ENCODE results near the gene IDI1.
A peak's percentile ranks its signal among the peaks of the same experiment; 100 is the strongest.

Gene IDI1

DNA sequence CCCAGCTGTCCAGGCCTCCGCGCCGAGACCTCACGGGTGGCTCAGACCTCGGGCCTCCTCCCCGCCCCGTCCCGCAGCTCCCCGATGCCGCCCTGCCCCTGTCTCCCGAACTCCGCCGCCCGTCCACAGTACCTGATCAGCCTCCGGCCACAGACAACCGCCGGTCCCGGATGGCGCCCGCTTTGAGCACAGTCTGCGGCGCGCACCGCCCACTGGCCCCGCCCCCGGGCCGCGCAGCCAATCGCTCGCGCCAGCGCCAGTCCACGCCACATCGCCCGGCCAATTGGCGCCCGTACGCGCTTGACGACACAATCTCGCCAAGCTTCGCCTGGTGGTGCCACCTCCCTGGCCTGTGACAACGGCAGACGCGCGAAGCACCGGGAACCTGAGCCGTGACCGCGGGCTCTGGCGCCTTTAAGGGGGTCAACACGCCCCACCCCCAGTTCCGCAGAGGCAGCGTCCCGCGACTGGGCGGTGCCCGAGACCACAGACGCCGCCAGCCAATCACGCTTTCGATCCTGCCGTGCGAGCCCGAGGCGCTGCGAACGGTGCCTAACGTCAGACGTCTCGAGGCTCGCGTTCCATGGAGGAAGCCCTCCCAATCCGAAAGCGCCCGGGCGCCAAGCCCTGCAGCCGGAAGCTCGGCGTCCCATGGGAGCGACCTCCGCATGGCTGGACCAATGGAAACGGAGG is at the start of gene IDI1:
Gene IDI1, minus strand, starts transcription at position 388 of the 693 bp plus-strand sequence. Its CDS starts 116 bp downstream, at position 272.
- peak; percentile 95 for DNase-seq
- no peaks in the 10 kb centered on the region for H3K9me3 Mint-ChIP-seq
- ATAC-seq = peak; percentile 88
- H3K27ac Mint-ChIP-seq = peak within 1 kb of the TSS; percentile 95
- H3K4me1 Mint-ChIP-seq = peaks cover 68% of the 10 kb centered on the region
- H3K4me3 Mint-ChIP-seq = peak within 1 kb of the TSS; percentile 96
- peaks cover 54% of the 10 kb centered on the region for H3K36me3 Mint-ChIP-seq (ENCODE audit: low read depth)
- H3K27me3 Mint-ChIP-seq = no peaks in the 10 kb centered on the region

DNA sequence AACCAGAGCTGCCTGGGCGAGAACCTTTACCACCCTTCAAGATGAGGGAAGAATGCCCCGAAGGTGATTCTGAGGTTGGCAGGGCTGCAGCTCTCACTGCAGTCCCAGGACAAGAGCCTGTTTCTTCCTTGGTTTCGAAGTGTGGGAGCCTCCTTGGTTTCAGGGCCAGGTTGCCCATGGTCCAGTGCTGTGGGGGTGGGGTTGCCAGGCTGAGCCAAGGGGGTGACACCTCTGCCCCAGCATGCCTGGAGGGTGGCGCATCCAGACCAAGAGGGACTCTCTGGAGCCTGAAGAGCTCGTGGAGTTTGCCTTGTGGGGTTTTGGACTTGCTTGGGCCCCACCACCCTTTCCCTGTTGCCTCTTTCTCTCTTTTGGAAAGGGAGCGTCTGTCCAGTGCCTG is 48.5 kb upstream of the IDI1 start:
- DNase-seq = no peak
- no peaks in the 10 kb centered on the region for H3K27me3 Mint-ChIP-seq
- H3K4me1 Mint-ChIP-seq = peaks cover 23% of the 10 kb centered on the region
- H3K9me3 Mint-ChIP-seq = no peaks in the 10 kb centered on the region
- ATAC-seq = no peak
- peaks cover 31% of the 10 kb centered on the region for H3K36me3 Mint-ChIP-seq (ENCODE audit: low read depth)
- H3K4me3 Mint-ChIP-seq = no peak overlapping the region
- H3K27ac Mint-ChIP-seq = no peak overlapping the region

DNA sequence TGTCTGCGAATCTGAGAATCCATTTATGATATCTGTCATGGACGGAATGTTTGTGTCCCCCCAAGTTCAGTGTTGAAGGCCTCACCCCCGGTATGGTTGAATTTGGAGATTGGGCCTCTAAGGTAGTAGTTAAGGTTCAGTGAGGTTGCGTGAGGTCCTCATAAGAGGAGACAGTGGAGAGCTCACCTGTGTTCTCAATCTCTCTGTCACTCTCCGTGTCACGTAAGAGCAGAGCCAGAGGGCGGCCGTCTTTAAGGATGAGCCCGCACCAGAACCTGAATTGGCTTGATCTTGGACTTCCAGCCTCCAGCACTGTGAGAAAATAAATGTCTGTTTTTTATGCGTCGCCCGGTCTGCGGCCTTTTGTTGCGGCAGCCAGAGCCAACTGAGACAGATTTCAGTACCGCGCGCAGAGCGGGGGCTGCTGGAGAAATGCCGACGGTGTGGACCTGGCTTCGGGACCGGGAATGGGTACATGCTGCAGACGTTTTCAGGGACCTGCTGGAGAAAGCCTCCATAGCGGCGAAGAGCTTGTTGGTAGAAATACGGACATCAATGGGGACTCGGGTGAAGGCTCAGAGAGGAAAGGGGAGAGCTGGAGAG is 47.5 kb upstream of the IDI1 start:
- no peak for DNase-seq
- H3K27ac Mint-ChIP-seq = no peak overlapping the region
- H3K27me3 Mint-ChIP-seq = no peaks in the 10 kb centered on the region
- ATAC-seq = no peak
- H3K9me3 Mint-ChIP-seq = no peaks in the 10 kb centered on the region
- peaks cover 20% of the 10 kb centered on the region for H3K36me3 Mint-ChIP-seq (ENCODE audit: low read depth)
- peaks cover 14% of the 10 kb centered on the region for H3K4me1 Mint-ChIP-seq
- no peak overlapping the region for H3K4me3 Mint-ChIP-seq

DNA sequence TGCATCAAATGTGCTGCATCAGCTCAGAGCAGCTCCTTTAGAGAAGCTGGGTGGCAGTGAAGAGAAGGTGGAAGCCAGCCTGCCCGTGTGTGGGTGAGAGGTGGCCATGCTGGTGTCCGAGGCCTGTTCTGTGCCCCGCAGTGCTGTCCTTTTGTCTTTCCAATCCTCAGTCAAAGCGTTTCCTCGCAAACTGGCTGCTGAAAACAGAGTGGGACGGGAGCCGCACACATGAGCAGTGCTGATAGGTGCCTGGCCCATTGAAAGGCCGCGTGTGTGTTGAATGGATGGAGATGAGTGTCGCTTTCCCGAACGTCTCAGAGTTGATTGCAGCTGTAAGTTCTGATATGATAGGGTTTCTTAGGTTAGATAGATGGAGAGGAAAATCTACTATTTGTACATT is 46.6 kb upstream of the IDI1 start:
- no peaks in the 10 kb centered on the region for H3K9me3 Mint-ChIP-seq
- no peak overlapping the region for H3K27ac Mint-ChIP-seq
- H3K4me3 Mint-ChIP-seq = no peak overlapping the region
- peaks cover 21% of the 10 kb centered on the region for H3K36me3 Mint-ChIP-seq (ENCODE audit: low read depth)
- H3K4me1 Mint-ChIP-seq = peaks cover 10% of the 10 kb centered on the region
- ATAC-seq = no peak
- no peak for DNase-seq
- no peaks in the 10 kb centered on the region for H3K27me3 Mint-ChIP-seq

DNA sequence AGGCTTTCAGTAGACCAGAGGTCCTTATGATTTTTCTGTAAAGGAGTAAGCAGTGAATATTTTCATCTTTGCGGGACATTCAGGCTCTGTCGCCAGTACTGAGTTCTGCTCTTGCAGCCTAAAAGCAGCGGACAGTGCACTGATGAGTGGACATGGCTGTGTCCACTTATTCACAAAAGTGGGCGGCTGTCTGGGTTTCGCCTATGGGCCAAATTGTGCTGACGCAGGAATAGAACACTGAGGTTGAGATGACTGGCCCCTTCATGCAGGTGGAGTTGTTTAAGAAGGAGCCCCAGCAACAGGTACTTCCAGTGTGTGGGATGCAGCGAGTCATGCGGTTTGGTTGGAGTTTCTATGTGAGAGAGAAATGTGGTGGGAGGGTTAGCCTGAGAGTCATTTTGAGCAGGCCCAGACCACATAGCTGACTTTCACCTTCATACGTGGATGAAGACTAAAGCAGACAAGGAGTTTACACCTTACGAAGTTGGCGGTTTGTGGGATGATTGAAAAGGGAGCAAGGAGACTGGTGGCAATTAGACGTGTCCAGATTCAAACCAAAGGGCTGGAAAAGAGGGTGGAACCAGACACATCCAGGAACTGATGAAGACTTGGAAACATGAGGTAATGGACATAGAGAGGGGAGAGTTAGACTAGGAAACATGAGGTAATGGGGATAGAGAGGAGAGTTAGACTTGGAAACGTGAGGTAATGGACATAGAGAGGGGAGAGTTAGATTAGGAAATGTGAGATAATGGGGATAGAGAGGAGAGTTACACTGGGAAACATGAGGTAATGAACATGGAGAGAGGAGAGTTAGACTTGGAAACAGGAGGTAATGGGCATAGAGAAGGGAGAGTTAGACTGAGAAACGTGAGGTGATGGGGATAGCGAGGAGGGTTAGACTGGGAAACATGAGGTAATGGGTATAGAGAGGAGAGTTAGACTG is 45.5 kb upstream of the IDI1 start:
- peak; percentile 68 for DNase-seq
- Mint-ChIP-seq H3K4me3 (no peak overlapping the region), H3K9me3 (no peaks in the 10 kb centered on the region), H3K27ac (no peak overlapping the region), H3K27me3 (no peaks in the 10 kb centered on the region), H3K36me3 (ENCODE audit: low read depth) (peaks cover 20% of the 10 kb centered on the region), H3K4me1 (peaks cover 5% of the 10 kb centered on the region)
- ATAC-seq = peak; percentile 95

DNA sequence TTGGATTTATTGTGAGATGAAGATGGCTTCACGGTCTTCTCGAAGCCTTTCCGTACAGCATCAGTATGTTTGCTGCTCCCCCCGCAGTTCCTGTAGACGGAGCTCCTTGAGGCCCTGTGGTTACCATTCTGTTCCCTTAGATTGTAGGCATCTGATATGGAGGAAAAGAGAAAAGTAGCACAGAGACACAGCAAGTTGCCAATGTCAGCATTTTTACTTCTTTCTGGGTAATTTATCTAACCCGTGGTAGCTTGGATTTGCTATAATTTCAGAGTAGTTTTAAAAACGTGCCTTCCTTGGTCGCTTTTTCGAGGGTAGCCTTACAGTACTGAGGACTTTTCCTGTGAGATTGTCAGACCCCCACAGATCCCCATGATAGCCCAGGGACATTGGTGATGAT is 44.8 kb upstream of the IDI1 start:
- Mint-ChIP-seq H3K27me3 (no peaks in the 10 kb centered on the region), H3K4me1 (peaks cover 1% of the 10 kb centered on the region), H3K4me3 (no peak overlapping the region), H3K9me3 (no peaks in the 10 kb centered on the region), H3K27ac (no peak overlapping the region), H3K36me3 (ENCODE audit: low read depth) (peaks cover 17% of the 10 kb centered on the region)
- DNase-seq = no peak
- ATAC-seq = no peak

DNA sequence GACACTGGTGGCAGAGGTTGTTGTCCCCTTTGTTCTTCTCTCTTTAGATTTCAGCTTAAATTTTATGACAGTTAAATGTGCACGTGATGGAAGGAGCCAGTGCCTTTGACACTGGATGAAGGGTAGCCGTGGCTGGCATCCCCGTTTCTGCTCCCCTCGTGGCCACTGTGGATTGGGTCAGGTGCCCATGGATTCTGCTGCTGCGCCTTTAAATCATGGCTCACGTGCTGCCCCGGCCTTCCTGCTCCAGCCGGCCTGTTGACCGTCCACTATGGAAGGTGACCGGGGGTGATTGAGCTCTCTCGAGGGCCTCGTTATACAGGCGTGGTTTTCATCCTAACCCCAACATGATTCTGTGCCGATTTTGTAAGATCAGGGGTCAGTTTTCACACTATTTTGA is 41.8 kb upstream of the IDI1 start:
- H3K36me3 Mint-ChIP-seq (ENCODE audit: low read depth) = peaks cover 29% of the 10 kb centered on the region

DNA sequence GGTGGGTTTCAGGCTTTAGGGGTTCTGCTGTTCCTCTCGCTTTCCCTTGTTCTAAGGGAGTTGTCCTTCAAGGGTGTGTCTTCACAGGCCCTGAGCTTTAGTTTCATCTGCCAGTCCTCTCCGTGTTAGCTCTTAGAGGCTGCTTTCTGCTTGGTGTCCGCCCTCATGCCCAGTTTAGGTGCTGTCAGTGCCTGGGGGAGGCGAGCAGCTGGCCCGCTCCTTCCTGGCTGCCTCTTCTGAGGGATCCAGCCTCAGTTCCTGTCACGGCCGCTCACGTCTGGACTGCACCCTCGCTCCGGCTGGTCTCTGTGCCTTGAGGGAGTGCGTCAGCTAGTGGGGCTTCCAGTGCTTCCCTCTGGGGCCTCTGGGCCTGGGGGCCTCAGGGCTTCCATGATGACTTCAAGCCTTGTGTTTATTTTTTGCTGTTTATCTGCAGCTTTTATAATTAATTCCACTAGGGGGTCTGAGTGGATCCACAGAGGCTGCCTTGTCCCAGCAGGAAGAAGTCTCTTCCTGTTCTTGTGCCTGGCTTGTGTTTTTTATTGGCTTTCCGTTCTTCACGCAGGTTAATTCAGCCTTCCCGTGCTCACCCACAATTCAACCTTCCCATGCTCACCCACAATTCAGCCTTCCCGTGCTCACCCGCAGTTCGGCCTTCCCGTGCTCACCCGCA is 40.2 kb upstream of the IDI1 start:
- H3K27me3 Mint-ChIP-seq = no peaks in the 10 kb centered on the region
- peaks cover 5% of the 10 kb centered on the region for H3K4me1 Mint-ChIP-seq
- no peaks in the 10 kb centered on the region for H3K9me3 Mint-ChIP-seq
- H3K36me3 Mint-ChIP-seq (ENCODE audit: low read depth) = peaks cover 37% of the 10 kb centered on the region
- H3K4me3 Mint-ChIP-seq = no peak overlapping the region
- ATAC-seq = no peak
- DNase-seq = no peak
- H3K27ac Mint-ChIP-seq = no peak overlapping the region

More for the DNA sequence above, 41.8 kb upstream of the IDI1 start:
- Mint-ChIP-seq H3K4me3 (no peak overlapping the region), H3K27me3 (no peaks in the 10 kb centered on the region), H3K27ac (no peak overlapping the region), H3K9me3 (no peaks in the 10 kb centered on the region), H3K4me1 (peaks cover 5% of the 10 kb centered on the region)
- DNase-seq (no peak), ATAC-seq (no peak)

DNA sequence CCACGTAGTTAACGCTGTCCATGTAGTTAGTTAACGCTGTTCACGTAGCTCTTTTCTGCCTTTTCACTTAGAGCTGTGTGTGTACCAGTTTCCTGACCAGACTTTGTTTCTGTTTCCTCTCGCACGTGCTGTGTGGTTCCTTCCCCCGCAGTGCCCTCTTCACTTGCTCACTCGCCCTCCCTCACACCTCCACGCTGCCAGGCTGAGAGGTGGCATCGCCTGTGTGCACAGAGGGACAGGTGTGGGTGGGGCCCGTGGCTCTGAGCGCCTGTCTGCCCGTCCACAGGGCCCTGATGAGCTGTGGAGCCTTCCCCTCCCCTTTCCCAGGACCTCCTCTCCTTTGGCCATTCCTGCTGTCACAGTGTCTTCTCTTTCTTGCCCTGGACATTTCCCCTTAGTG is 37.9 kb upstream of the IDI1 start:
- Mint-ChIP-seq H3K4me1 (peaks cover 4% of the 10 kb centered on the region), H3K36me3 (ENCODE audit: low read depth) (peaks cover 47% of the 10 kb centered on the region), H3K4me3 (no peak overlapping the region), H3K9me3 (no peaks in the 10 kb centered on the region), H3K27me3 (no peaks in the 10 kb centered on the region), H3K27ac (no peak overlapping the region)
- ATAC-seq (no peak), DNase-seq (no peak)

DNA sequence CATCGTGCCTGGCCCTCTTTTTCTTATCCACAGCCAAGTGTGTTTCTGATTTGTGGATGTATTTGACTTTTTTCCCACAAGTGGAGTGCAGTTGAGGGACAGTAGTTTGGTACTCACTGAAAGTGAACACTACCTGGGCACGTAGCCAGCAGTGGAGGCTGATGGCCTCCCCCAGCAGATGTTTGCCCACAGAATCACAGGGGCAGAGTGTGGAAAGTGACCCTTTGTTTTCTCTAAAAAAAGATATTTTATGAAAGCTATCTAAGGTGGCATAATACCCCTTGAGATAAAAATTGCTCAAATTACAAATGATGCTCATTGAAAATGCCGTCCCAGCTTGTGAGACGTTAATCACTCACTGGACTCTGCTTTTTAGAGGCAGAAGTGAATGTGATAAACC is 36.3 kb upstream of the IDI1 start:
- no peak for DNase-seq
- no peaks in the 10 kb centered on the region for H3K9me3 Mint-ChIP-seq
- no peak overlapping the region for H3K27ac Mint-ChIP-seq
- H3K36me3 Mint-ChIP-seq (ENCODE audit: low read depth) = peaks cover 46% of the 10 kb centered on the region
- no peak overlapping the region for H3K4me3 Mint-ChIP-seq
- ATAC-seq = no peak
- no peaks in the 10 kb centered on the region for H3K27me3 Mint-ChIP-seq
- H3K4me1 Mint-ChIP-seq = peaks cover 4% of the 10 kb centered on the region

DNA sequence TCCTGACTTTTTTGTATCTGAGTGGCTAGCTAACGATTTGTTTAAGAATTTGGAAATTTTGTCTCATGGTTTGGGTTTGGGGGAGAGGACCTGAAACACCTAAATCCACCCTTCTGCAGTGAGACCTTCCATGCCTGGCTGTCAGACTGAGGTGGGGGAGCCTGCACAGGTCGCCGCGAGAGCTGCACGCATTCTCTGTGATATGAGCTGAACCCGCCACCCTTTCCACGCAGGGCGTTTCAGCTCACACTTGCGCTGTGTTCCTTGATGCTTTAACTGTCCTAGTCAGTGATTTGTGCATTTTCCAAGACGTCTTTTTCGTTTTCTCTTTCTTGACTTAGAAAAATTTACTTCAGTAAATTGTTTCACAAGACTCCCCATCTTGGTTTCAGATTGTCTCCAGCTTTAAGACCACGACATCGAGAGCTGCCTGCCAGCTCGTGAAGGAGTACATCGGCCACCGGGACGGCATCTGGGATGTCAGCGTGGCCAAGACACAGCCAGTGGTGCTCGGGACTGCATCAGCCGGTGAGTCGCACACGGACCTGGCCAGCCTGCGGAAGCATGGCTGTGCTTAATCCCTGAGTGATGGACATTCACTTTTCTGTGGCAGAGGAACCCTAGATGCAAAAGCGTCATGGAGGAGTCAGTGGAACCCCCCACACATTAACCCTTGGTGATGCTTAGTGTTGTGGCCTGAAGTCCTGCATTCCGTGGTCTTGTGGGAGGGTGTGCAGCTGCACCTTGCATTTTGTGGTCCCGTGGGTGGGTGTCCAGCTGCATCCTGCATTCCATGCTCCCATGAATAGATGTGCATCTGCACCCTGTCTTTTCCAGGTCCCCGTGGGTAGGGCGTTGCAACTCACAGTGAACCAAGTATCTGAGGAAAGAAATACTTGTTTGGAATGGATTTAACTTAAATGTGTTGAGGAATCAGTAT is 35.4 kb upstream of the IDI1 start:
- Mint-ChIP-seq H3K36me3 (ENCODE audit: low read depth) (peaks cover 48% of the 10 kb centered on the region), H3K4me3 (no peak overlapping the region), H3K27me3 (no peaks in the 10 kb centered on the region), H3K9me3 (no peaks in the 10 kb centered on the region), H3K27ac (no peak overlapping the region), H3K4me1 (peaks cover 4% of the 10 kb centered on the region)
- no peak for DNase-seq
- ATAC-seq = no peak

DNA sequence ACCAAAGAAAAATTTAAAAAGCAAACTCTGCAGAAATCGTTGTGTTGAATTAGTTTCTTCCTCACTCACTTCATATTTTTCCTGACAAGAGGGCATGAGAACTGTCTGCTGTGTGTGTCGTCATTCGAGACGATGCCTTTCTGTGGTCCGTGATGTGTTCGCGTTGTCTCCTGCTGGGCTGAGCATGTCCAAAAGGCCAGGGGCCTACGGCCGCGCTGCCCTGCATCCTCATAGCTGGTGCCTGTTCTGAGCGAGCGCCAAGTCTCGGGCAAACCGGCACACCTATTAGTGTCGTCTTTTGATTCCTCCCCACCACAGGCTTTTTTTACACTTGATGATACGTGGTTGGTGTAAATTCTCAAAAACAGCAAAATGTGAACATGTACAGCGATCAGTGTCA is 34.7 kb upstream of the IDI1 start:
- Mint-ChIP-seq H3K4me3 (no peak overlapping the region), H3K4me1 (peaks cover 4% of the 10 kb centered on the region), H3K36me3 (ENCODE audit: low read depth) (peaks cover 50% of the 10 kb centered on the region), H3K27ac (no peak overlapping the region), H3K9me3 (no peaks in the 10 kb centered on the region), H3K27me3 (no peaks in the 10 kb centered on the region)
- no peak for ATAC-seq
- DNase-seq = no peak

DNA sequence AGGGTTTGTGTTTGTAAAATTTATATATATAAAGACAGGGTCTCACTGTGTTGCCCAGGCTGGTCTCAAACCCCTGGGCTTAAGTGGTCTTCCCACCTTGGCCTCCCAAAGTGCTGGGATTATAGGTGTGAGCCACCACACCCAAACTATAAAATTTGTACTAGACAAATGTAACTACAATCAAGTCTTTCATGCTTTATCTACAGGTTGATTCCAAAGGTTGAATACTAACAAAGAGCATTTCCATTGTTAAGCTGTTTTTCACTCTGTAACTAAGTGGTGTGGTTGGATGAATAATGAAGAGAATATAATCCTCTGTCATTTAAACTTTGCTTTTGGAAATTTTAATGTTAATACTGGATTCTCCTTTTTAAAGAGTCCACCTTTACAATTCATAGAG is 29.7 kb upstream of the IDI1 start:
- peaks cover 28% of the 10 kb centered on the region for H3K36me3 Mint-ChIP-seq (ENCODE audit: low read depth)
- H3K27me3 Mint-ChIP-seq = no peaks in the 10 kb centered on the region
- H3K4me1 Mint-ChIP-seq = peaks cover 7% of the 10 kb centered on the region
- no peak overlapping the region for H3K27ac Mint-ChIP-seq
- H3K4me3 Mint-ChIP-seq = no peak overlapping the region
- no peak for ATAC-seq
- DNase-seq = no peak
- no peaks in the 10 kb centered on the region for H3K9me3 Mint-ChIP-seq

All from activated naive CD8-positive, alpha-beta T cell treated with anti-CD3 and anti-CD28 coated beads, Interleukin-2, amount 50 U/mL, for 24 hours (primary cell).